C4-2B (cell line): ENCODE results near the gene OR10A4.
"Not testable (repeated sequence)": the region's sequence is repeated elsewhere in the genome, so short reads cannot be mapped to it uniquely, and the experiment has no call there.

Experiments used
- H3K27ac ChIP-seq: fragments of 450-650 bp; 2 replicates; pipeline ENCODE4 v1.5.1; 2017
- ZFX ChIP-seq: fragments of 450-650 bp; IDR thresholded peaks from 2 replicates; pipeline ENCODE4 v1.6.1; 2017
- TF ChIP-seq, protein P1 (sequence below): fragments of 450-650 bp; conservative IDR thresholded peaks from 2 replicates; pipeline ENCODE4 v1.5.1; 2017; ENCODE audit warnings: mild to moderate bottlenecking

The OR10A4 gene

DNA sequence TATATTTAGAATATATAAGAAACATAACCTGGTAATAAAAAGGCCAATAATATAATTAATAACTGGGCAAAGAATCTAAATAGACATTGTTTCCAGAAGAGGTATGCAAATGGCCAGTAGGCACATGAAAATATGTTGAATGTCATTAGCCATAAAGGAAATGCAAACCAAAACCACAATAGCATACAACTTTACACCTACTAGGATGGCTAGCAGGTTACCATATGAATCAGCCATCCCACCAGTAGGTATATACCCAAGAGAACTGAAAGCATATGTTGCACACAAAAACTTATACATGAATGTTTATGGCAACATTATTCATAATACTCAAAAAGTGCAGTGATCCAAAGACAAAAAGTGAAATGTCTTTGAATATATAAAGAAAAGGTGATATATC lies 18.6 kb downstream of the OR10A4 start:
- TF ChIP-seq, protein P1, sequence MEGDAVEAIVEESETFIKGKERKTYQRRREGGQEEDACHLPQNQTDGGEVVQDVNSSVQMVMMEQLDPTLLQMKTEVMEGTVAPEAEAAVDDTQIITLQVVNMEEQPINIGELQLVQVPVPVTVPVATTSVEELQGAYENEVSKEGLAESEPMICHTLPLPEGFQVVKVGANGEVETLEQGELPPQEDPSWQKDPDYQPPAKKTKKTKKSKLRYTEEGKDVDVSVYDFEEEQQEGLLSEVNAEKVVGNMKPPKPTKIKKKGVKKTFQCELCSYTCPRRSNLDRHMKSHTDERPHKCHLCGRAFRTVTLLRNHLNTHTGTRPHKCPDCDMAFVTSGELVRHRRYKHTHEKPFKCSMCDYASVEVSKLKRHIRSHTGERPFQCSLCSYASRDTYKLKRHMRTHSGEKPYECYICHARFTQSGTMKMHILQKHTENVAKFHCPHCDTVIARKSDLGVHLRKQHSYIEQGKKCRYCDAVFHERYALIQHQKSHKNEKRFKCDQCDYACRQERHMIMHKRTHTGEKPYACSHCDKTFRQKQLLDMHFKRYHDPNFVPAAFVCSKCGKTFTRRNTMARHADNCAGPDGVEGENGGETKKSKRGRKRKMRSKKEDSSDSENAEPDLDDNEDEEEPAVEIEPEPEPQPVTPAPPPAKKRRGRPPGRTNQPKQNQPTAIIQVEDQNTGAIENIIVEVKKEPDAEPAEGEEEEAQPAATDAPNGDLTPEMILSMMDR: no peak
- no peak for TF ChIP-seq ZFX
- H3K27ac ChIP-seq: no peak overlapping the region

DNA sequence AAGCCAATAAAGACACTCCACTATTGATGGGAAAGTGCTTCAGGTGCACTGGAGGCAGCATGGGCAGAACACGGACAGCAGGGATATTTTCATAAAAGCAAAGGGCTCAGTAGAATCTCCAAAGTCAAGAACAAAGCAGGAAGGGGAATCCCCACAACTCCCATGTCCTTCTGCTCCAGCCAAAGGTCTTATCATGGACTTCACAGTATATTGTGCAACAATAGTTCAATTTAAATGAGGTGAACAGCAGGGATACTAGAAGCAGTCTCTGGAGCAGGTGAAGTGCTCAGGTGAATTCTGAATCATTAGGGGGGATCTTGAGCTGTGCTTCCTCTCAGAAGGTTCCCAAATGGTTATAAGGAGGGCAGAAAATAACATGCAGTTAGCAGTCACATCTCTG lies 22.5 kb downstream of the OR10A4 start:
- TF ChIP-seq ZFX: no peak
- TF ChIP-seq, protein P1: no peak
- no peak overlapping the region for H3K27ac ChIP-seq

DNA sequence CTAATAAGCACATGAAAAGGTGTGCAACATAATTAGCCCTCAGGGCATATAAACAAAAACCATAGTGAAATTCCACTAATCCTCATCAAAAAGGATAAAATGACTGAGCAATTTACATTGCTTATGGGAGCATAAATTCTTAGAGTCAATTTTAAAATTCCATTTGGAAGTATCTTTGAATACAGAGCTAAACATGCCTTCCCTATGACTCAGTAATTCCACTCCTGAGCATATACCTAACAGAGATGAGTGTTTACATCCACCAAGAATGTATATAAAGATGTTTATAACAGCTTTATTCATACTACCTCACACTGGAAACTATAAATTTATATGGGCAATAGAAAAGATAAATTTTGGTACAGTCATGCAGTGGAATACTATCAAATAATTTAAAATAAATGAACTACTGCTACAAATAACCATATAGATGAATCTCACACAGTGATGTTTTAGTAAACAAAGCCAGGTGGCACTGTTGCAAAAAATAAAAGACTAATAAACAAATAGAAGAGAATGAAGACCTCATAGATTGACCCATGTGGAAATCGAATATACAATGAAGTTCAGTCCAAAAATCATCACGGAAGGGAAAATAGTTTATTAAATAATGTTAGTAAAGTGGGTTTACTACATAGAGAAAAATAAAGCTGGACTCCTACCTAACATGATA lies 24.0 kb downstream of the OR10A4 start:
- no peak for TF ChIP-seq ZFX
- TF ChIP-seq, protein P1: peak; percentile 39
- no peak overlapping the region for H3K27ac ChIP-seq

DNA sequence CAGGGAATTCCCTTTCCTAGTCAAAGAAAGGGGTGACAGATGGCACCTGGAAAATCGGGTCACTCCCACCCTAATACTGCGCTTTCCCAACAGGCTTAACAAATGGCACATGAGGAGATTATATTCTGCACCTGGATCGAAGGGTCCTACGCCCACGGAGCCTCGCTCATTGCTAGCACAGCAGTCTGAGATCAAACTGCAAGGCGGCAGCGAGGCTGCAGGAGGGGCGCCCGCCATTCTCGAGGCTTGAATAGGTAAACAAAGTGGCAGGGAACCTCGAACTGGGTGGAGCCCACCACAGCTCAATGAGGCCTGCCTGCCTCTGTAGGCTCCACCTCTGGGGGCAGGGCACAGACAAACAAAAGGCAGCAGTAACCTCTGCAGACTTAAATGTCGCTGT lies 28.4 kb downstream of the OR10A4 start:
- not testable (repeated sequence) for H3K27ac ChIP-seq

DNA sequence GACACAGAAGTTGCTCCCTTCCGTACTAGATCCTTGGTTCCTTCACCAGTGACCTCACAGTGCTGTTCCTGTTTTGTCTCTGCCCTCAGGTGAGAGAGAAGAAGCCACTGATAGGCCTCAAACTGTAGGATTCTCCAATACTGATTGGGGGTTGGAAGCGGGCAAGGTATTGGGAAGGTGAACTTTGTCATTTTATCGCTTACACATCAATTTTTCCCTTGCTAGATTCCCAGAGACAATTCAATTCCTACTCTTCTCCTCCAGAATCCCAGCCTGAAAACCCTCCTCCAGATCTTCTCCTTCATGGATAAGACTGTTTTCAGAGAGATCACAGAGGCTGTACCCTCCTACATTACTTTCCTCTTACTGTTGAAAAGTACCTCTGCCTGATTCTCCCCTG lies 35.0 kb downstream of the OR10A4 start:
- H3K27ac ChIP-seq: no peak overlapping the region
- TF ChIP-seq ZFX: no peak
- TF ChIP-seq, protein P1: no peak

DNA sequence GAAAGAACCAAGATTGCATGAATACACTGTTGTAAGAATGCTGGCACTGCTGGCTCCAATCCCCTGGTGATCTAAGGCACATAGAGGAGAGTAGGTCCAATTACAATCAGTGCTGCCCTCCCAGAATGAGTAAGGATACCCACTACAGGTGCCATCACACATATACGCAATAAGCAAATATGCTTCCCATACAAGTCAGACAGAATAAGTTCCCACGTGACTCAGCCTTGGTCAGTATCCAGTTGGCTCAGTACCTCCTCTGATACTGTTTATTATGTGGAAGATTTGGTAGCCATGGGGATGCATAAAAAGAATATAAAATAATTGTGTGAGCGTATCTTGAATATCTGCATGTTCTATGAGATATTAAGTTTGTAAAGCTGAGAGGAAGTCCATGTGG lies 35.5 kb downstream of the OR10A4 start:
- no peak overlapping the region for H3K27ac ChIP-seq
- TF ChIP-seq, protein P1: no peak
- no peak for TF ChIP-seq ZFX

DNA sequence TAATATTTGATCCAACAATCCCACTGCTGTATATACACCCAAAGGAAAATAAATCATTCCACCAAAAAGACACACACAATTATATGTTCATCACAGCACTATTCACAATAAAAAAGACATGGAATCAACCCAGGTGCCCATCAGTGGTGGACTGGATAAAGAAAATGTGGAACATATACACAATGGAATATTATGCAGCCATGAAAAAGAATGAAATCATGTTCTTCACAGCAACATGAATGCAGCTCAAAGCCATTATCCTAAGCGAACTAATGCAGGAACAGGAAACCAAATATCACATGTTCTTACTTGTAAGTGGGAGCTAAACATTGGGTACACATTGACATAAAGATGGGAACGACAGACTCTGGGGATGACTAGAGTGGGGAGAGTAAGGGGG lies 43.3 kb downstream of the OR10A4 start:
- no peak for TF ChIP-seq ZFX
- TF ChIP-seq, protein P1: no peak
- no peak overlapping the region for H3K27ac ChIP-seq

DNA sequence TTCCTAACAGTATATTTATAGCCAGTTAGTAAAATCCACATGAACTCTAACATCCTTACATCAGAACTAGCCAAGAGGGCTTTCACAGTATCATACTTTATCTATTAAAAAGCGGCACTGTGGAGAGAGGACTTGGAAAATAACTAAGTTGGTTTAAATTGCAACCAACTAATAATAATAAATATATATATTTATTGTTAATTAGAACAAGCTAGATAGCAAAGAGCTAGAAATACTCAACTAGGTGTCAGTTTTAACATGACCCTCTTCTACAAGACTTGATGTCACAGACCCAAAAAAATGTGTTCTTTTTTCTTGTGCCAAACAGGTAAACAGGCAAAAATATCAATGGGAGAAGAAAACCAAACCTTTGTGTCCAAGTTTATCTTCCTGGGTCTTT lies 44.3 kb downstream of the OR10A4 start, which contains the start of gene OR2D3:
TSS of gene OR2D3 (plus strand) at position 301 of the 400 bp plus-strand sequence. CDS start at position 301, 0 bp downstream.
- no peak for TF ChIP-seq ZFX
- TF ChIP-seq, protein P1: no peak
- H3K27ac ChIP-seq: no peak within 1 kb of the TSS
